ENCODE results near the gene PEMT.

The PEMT gene

DNA sequence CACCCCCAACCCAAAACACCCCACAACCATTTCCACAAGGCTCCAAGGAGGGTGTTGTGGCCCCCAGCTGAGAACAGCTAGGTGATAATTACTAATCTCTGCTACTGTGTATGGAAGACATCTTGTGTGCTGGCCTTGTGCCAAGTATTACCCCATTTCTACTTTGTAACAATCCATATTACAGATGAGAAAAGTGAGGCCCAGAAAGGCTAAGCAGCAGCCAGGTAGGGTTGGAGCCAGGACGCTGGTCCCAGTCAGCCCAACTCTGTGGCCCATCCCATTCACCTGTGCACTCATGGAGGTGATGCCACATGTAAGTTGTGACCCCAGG, 12.4 kb upstream of the PEMT start:
- DNase-seq = no peak

- DNase-seq = no peak
These were observed 11.8 kb upstream of the PEMT start for GRCh38 chr17:17603178-17603894.

DNA sequence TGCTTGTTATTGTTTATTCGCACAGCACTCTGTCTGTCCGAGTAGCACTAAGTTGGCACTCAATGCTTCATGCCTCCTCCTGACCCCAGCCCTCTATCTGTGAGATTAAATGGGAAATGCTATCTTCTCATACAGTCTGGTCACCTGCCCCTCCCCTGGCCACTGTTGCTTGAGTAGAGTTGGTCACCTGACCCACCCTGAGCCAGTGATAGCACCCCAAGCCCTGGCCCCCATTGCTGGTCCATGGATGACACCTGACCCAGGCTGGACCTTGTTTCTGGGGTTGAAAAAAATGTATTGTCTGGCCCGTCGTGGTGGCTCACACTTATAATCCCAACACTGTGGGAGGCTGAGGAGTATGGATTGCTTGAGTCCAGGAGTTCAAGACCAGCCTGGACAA, 8.5 kb upstream of the PEMT start:
- DNase-seq = no peak

DNA sequence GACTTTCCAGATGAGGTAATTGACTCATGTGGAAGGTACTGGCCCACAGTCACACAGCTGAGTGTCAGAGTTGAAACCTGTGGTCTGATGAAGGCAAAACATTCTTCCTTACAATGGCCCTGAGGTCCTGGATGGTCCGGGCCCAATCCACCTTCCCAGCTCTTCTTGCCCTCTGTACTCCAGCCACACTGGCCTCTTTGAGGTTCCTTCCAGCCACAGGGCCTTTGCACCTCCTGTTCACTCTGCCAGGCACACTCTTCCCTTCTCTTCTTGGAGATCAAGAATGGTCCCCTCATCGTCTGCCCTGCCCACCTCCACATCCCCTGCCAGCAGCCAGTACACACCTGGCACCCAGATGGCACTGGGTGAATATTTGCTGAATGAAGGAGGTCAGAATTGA, 6.5 kb upstream of the PEMT start:
- no peak for DNase-seq

- DNase-seq = no peak
These were observed 4.2 kb upstream of the PEMT start for GRCh38 chr17:17595755-17596154.

GRCh38 chr17:17593222-17593620, 1.7 kb upstream of the PEMT start:
- no peak for DNase-seq

DNA sequence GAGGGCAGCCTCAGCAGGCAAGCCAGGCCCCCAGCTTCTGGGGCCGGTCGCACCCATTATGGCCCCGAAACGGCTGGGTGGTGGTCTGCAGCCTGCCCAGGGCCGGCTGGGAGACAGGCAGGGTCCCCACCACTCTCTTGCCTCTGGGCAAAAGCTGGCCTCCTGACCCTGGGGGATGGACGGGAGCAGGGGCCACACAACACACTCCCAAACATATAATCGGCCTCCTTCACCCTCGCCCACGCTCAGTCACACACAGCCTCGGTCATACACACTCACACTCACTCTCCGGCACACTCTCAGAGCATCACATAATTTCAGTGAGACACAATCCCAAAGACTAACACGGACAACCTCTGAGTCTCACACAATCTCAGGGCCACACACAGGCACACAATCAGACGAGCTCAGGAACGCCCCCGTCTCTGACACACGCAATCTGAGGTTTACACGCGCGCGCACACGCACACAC, 589 bp downstream of the PEMT start:
- no peak for DNase-seq

GRCh38 chr17:17590141-17590751, 1.3 kb downstream of the PEMT start:
- no peak for DNase-seq

- DNase-seq = no peak
These were observed 3.7 kb downstream of the PEMT start for GRCh38 chr17:17587614-17588337.

DNA sequence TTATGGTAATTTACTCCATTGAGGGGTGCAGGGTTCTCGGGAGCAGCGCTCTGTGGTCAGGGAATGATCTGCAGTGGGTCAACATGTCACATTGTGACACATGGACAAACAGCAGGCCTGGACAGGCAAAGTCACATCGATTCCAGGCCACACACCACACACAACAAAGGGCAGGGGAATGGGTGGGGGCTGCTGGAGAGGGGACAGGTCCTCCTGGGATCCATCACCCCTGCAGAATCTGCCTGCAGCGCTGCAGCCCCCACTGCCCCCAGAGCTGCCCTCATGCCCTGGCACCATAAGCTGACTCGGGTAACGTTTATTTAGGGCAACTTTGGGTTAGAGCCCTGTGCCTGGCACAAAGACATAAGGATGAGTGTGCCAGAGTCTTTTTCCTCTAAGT, 9.1 kb downstream of the PEMT start:
- DNase-seq = no peak

DNA sequence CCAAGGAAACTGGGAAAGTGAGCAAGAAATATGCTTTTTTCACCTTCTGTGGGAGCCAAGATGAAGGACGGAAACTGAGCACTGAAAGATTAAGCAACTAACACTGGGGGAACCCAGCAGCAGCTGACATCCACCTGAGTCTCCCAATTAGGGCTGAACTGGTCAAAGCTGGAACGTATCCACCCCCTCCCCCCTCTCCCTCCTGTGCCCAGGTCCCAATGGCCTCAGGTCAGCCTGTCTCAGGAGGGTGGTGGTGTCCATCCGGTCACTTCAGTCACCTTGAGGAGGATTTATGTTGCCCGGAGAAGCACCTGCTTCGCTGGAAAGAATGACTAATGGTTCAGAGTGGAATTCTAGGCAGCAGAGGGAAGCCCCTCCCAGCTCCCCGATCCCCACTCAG, 10.0 kb downstream of the PEMT start:
- DNase-seq = no peak

DNA sequence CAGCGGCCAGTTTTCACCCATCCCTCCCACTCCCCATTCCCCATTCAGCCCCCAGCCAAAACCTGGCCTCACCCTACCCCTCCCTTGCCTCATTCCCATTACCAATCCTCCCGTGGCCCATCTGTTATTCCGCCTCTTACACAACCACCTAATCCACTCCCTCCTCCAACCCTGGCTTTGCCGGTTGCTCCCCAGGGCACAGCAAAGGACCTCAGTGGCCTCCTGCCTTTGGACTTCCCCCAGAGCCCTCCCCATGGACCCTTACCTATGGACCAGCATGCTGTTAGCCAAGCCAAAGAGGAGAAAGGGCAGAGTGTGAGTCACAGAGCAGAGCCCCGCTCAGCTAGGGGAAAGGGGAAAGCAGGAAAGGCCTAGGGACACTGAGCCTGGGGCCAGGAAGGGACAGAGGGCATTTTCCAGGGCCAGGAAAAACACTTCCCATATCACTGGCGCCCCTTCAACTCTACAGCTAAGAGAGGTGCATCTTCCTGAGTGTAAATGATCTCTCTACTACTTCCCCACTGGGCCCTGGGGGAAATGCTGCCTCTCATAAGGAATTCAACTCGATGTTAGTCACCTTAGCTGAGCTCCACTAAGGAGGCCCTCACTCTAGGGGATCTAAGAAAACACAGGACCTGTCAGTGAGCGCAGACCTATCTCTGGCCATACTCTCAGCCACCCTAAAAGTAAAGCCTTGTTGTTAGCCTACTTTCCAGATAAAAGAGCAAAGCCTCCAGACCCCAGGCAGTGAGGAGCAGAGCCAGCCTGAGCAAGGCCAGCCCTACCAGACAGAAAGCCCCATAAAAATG, 10.6 kb downstream of the PEMT start:
- no peak for DNase-seq

GRCh38 chr17:17579691-17580090, 11.8 kb downstream of the PEMT start:
- no peak for DNase-seq

DNA sequence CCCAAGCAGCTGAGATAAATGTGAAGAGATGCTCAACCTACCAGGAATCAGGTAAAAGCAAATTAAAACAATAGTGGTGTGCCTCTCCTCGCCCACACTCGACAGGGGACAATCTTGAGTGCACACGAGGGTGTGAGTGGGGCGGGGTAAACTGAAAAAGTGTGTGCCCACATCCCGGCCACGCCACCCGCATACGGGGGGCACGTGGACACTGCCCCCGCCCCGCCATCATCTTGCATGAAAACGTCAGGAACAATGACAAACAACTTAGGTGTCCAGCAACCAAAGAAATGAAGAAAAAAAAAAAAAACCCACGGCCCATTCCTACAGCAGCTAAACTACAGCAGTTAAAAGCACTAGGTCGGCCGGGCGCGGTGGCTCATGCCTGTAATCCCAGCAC, 14.1 kb downstream of the PEMT start:
- no peak for DNase-seq

GRCh38 chr17:17576772-17577234, 14.7 kb downstream of the PEMT start:
- DNase-seq = no peak

DNA sequence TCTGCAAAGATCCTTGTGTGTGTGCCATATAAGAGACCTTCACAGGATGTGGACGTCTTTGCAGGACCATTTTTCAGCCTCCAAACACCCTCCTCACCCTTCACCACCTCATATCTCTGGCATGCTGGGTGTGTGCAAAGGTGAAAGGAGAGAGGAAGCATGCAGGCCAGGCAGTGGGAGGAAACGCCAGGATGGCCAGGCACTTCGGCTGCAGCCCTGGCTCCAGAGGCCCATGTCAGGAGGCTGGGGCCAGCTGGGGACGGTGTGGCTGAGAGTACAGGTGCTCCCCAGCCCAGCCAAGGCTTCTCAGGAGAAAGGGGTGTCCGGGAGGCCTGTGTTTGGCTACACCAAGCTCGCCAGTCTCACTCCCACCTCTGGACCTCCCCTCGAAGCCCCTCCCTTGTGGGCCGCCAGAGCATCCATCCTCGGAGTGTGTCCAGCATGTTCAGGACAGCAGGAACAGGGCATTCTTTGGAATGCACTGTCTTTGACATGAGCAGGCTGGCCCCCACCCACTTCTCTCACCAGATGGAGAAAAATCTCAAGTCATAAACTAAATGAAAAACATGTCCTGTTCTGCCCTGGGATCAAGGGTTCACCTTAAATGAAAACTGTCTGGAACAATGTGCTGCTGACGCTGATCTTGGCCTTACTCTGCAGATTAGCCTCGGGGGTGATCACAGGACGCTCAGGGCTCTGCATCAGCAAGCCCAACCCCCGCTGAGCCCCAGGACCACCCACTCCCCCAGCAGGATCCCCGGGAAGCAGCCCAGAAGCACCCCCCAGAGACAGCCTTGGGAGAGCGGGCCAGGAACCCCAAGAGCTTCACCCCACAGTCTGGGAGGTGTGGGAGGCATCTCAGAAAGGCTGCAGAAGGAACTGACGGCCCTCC, 15.9 kb downstream of the PEMT start:
- no peak for DNase-seq

DNA sequence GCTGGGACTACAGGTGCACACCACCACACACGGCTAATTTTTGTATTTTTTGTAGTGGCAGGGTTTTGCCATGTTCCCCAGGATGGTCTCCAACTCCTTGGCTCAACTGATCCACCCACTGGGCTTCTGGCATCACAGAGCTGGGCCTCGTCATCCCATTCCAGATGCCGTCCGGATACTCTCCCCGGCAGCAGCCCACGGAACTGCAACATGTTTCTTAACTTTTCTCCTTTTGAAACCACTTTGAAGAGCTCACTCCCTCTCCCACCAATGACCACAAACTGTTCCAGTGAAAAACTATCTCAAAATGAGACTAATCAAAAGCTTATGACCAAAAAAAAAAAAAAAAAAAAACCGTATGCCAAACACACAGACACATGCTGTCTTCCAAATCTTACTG, 17.6 kb downstream of the PEMT start:
- DNase-seq = no peak

DNA sequence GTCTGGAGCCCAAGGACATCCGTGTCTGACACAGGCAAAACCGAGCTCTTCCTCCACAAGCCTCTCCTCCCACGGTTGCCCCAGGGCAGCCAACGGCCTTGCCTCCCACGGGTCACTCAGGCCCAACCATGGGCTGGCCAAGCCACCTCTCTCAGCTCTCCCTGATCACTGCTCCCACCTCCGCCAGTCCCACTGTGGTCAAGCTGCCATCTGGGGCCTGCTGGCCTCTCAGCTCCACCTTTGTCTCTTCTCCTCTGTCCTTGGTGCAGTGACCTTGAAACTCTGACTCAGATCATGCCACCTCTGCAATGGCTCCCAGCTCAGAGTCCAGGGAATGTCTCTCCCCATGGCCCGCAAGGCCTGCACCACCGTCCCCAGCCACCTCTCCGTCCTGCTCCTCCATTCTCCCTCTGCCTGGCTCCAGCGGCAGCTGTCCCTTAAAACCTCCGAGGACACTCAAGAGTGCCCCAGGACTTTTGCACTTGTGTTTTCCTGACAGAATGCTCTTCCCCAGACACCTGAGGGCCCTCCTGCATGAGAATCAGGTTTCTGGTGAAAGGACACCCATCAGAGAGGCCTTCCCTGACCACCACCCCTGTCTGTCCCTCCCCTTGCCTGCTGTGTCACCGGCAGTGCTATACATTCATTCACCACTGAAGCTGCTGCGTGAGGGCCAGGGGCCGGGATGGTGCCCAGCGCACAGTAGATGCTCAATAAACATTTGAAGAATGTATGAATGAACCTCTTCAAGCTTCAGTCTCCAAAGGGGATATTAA, 19.3 kb downstream of the PEMT start:
- DNase-seq = no peak

DNA sequence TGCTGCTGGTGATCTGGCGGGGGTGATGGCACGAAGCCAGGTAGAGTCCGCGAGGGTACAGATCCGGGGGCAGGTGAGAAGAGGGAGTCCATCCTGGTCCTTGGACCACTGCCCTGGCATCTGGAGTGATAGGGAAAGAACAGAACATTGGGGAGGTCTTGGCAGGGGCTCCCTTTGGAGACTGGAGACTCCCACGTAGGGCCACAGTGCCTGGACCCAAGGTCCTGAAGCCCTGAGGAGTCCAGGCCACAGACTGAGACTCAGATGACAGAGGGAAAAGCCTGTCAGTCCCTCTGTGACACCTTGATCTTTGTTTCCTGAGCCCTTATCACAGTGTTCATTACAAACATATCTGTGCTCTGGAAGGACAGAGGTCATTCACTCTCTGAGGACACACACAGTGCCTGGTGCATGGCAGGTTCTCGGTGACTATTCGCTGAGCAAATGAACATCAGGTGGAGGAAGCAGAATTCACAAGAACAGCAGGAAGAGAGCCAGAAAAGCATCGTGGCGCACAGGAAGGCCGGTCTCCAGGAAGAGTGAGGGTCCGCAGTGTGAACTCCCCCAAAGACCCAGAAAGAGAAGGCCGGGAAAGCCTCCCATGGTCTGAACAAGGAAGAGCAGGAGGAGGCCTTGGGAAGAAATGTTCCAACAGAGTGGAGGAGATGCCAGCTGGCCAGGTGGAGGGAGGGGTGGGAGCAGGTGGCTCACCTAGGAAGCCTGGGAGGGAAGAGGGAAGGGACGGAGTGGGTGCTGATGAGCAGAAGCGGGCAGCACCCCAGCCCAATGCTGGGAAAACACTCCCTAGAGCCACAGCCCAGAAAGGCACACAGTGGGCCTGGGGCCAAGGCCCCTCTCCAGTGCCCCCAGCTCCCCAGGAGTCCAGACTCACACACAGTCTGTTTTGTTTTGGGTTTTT, 20.5 kb downstream of the PEMT start:
- no peak for DNase-seq

DNA sequence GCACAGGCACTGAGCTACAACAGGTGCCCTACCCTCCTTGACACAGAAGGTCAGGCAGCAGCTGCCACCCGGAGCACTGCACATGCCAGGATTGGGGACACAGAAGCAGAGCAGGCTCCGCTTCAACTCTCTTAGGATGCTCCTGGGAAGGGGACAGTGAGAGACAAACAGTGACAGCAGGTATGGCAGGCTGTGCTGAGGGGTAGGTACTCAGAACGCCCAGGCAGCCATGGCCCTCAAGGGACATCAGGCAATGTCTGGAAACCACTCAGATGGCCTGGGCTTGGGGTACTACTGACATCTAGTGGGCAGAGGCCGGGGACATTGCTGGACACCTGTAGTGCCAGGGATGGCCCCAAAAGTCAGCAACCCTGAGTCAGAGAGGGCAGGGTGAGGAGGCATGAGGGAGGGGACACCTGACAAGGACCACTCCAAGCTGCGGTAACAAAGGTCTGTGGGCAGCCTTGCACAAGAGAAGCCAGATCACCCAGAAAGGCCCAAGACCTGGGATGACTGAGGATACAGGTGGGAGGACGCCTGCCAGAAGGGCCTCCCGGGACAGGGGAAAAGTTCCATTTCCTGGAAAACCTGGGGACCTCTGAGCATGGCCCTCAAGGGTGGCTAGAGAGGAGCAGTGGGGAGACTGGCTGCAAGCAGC, 21.2 kb downstream of the PEMT start:
- no peak for DNase-seq
